Suprapubic skin (tissue), 4 donors: ENCODE results near the gene SYT5. TPM values are rescaled to one million over a fixed set of nuclear protein-coding genes. Genes with fewer than 3 reads are reported as not detected.

ENCODE experiments used
- DNase-seq, 2 donors: peaks; one replicate each; pipeline ENCODE4 v3.0.0-alpha.2; 2019; ENCODE audit warnings: low spot score in 2 of 2
- H3K27ac ChIP-seq: fragments of 200-600 bp; sonication (generic); one replicate; pipeline ENCODE4 v1.5.1; 2019
- H3K27me3 ChIP-seq: fragments of 200-600 bp; sonication (generic); one replicate; pipeline ENCODE4 v1.5.1; 2019
- H3K36me3 ChIP-seq: fragments of 200-600 bp; sonication (generic); one replicate; pipeline ENCODE4 v1.5.1; 2019
- H3K4me1 ChIP-seq: fragments of 200-600 bp; sonication (generic); one replicate; pipeline ENCODE4 v1.5.1; 2019
- H3K4me3 ChIP-seq: fragments of 200-600 bp; sonication (generic); one replicate; pipeline ENCODE4 v1.5.1; 2019; ENCODE audit warnings: mild to moderate bottlenecking
- H3K9me3 ChIP-seq: fragments of 200-600 bp; sonication (generic); one replicate; pipeline ENCODE4 v1.5.1; 2019
- EP300 ChIP-seq: sonication (generic); formaldehyde crosslinking; IDR thresholded peaks from one replicate; pipeline ENCODE4 v1.6.1; 2017; ENCODE audit warnings: antibody characterized with exemption
- POLR2A ChIP-seq, 2 donors: fragments of 450-650 bp; IDR thresholded peaks; one replicate each; pipeline ENCODE4 v1.6.1; 2017; ENCODE audit warnings: antibody characterized with exemption in 2 of 2, mild to moderate bottlenecking in 2 of 2, moderate library complexity in 2 of 2
- POLR2AphosphoS5 ChIP-seq, 3 donors: sonication (generic); formaldehyde crosslinking; IDR thresholded peaks; one replicate each; pipeline ENCODE4 v1.6.1; 2017; ENCODE audit warnings: antibody characterized with exemption in 3 of 3
- WGBS: methylation state at CpG from one replicate; pipeline ENCODE4 v1.1.5; 2018; 5-methylcytosine and 5-hydroxymethylcytosine counted together
- total RNA-seq, 4 donors: library from RNA; depleted of rRNA; stranded (reverse); fragments of >200 nt; gene quantifications; one replicate each; pipeline ENCODE4 v1.1.0, GENCODE V29; 2016
- TF ChIP-seq, protein P1 (sequence below), 2 donors: fragments of 200-600 bp in 1 of 2; fragments of 450-650 bp in 1 of 2; sonication (generic) in 1 of 2; IDR thresholded peaks; one replicate each; pipeline ENCODE4 v1.5.1; 2016 to 2019; ENCODE audit warnings: antibody characterized with exemption in 2 of 2, mild to moderate bottlenecking in 1 of 2, moderate library complexity in 1 of 2

SYT5 gene
- total RNA-seq, 4 donors from 2014 or later, result 1.1 to 7.8 (median 6.8) TPM; not detected in 1

GRCh38 chr19:55165952-55166529 is 14.0 kb downstream of the SYT5 start:
- Histone ChIP-seq H3K9me3 (no peaks in the 10 kb centered on the region), H3K4me3 (peak overlapping the region; percentile 53), H3K27ac (no peak overlapping the region), H3K4me1 (peaks cover 14% of the 10 kb centered on the region), H3K36me3 (no peaks in the 10 kb centered on the region), H3K27me3 (peaks cover 81% of the 10 kb centered on the region)
- DNase-seq, result no peak
- TF ChIP-seq POLR2AphosphoS5 (IDR thresholded peaks at IDR 0.05), result no peak
- no peak for TF ChIP-seq POLR2A (IDR thresholded peaks at IDR 0.05)
- TF ChIP-seq, protein P1, sequence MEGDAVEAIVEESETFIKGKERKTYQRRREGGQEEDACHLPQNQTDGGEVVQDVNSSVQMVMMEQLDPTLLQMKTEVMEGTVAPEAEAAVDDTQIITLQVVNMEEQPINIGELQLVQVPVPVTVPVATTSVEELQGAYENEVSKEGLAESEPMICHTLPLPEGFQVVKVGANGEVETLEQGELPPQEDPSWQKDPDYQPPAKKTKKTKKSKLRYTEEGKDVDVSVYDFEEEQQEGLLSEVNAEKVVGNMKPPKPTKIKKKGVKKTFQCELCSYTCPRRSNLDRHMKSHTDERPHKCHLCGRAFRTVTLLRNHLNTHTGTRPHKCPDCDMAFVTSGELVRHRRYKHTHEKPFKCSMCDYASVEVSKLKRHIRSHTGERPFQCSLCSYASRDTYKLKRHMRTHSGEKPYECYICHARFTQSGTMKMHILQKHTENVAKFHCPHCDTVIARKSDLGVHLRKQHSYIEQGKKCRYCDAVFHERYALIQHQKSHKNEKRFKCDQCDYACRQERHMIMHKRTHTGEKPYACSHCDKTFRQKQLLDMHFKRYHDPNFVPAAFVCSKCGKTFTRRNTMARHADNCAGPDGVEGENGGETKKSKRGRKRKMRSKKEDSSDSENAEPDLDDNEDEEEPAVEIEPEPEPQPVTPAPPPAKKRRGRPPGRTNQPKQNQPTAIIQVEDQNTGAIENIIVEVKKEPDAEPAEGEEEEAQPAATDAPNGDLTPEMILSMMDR (IDR thresholded peaks at IDR 0.05), result no peak
- TF ChIP-seq EP300, result no peak
- WGBS, result 2% methylated on average over 7 of the region's 34 CpGs

- 40% methylated on average over 13 of the region's 61 CpGs for WGBS
- no peak overlapping the region for H3K27ac ChIP-seq
- H3K4me1 ChIP-seq, result peaks cover 31% of the 10 kb centered on the region
- H3K36me3 ChIP-seq, result no peaks in the 10 kb centered on the region
- no peak for TF ChIP-seq POLR2A (IDR thresholded peaks at IDR 0.05)
- TF ChIP-seq POLR2AphosphoS5 (IDR thresholded peaks at IDR 0.05), result no peak
- no peak for TF ChIP-seq EP300
- TF ChIP-seq, protein P1 (IDR thresholded peaks at IDR 0.05), result no peak
- H3K27me3 ChIP-seq, result peaks cover 70% of the 10 kb centered on the region
- no peak overlapping the region for H3K4me3 ChIP-seq
- DNase-seq, result no peak
- no peaks in the 10 kb centered on the region for H3K9me3 ChIP-seq
These were observed 18.3 kb downstream of the SYT5 start for GRCh38 chr19:55161571-55162322.

- DNase-seq, result no peak
- Histone ChIP-seq H3K27ac (no peak overlapping the region), H3K4me3 (no peak overlapping the region), H3K4me1 (peaks cover 35% of the 10 kb centered on the region), H3K9me3 (no peaks in the 10 kb centered on the region), H3K27me3 (peaks cover 70% of the 10 kb centered on the region), H3K36me3 (no peaks in the 10 kb centered on the region)
- WGBS, result 17% methylated on average over 10 of the region's 32 CpGs
- TF ChIP-seq EP300 (no peak), POLR2A (IDR thresholded peaks at IDR 0.05) (no peak), POLR2AphosphoS5 (IDR thresholded peaks at IDR 0.05) (no peak)
- TF ChIP-seq, protein P1 (IDR thresholded peaks at IDR 0.05), result no peak
These were observed 19.1 kb downstream of the SYT5 start for GRCh38 chr19:55160986-55161365.

DNA sequence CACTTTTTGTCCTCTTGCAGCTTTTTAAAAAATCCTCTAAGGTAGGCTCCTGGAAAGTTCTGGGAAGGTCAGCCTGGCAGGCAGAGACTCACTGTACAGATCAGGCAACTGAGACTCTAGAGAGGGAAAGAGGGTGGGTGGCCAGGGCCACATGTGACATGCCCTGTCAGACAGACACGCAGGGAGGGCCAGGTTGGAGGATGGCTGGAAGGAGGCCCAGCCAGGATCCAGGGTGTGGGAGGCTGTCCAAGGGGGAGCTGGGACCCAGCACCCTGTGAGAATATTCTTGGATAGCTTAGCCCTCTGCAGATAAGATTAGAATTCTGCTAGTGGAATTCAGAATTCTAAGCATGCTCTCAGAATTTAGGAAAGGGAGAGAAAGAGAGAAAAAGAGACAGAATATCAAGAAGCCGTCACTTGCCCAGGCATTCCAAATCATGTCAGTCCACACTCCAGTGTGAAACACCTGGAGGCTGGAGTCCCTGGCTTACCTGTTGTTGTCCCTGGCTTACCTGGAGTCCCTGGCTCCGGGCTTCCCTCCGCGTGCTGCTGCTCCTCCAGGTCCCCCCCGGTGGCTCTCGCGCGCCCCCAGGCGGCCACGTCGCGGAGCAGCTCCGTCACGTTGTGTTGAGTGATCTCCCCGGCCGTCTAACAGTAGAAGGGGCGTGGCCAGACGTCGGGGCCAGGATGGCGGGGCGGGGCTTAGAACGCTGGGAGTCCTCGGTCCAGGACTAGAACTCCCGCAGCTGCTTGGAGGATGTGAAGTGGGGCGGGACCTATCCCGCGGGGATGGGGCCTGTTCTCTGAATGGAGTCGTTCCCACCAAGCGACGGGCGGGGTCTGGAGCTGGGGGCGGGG is 19.7 kb downstream of the SYT5 start:
- no peaks in the 10 kb centered on the region for H3K9me3 ChIP-seq
- H3K4me3 ChIP-seq, result no peak overlapping the region
- peaks cover 70% of the 10 kb centered on the region for H3K27me3 ChIP-seq
- no peak overlapping the region for H3K27ac ChIP-seq
- peak in 1 of 2 donors; percentile 88 for DNase-seq
- WGBS, result 3% methylated on average over 24 of the region's 33 CpGs
- peaks cover 33% of the 10 kb centered on the region for H3K4me1 ChIP-seq
- TF ChIP-seq, protein P1 (IDR thresholded peaks at IDR 0.05), result peak; percentile 74 to 85
- TF ChIP-seq EP300, result no peak
- H3K36me3 ChIP-seq, result no peaks in the 10 kb centered on the region
